ENCODE measurements around the gene CHCHD5. TPM values are rescaled to one million over a fixed set of nuclear protein-coding genes. Genes with fewer than 3 reads are reported as not detected.
A peak's percentile ranks its signal among the peaks of the same experiment; 100 is the strongest.

CHCHD5 gene
- total and polyA plus RNA-seq, 12 donors, result 15.0 to 36.2 (median 25.0) TPM

GRCh38 chr2:112582314-112582746, 2.1 kb upstream of the CHCHD5 start:
- DNase-seq (peak in 1 of 2 donors; percentile 24), ATAC-seq (peak in 3 of 8 donors; percentile 1 to 4 (median 2))
- no peak overlapping the region for H3K27ac ChIP-seq
- no peaks in the 10 kb centered on the region for H3K27me3 ChIP-seq
- WGBS, 2 donors, result 39 to 41% methylated on average over 10 of the region's 10 CpGs
- H3K4me3 ChIP-seq, result no peak overlapping the region
- peaks cover 4 to 36% (median 22%) of the 10 kb centered on the region in 9 donors for H3K4me1 ChIP-seq
- intact Hi-C loops (cut with DNase I), result loop anchor here in 9 of 10 donors (2.0 to 10.0 kb wide), 6 partner anchors 98 to 530 kb away; partner anchors contain the start of genes TTL (in 6 of the 9) and ZC3H8 (in 1 of the 9)
- peak; percentile 21 to 73 (median 69) for TF ChIP-seq CTCF (IDR thresholded peaks at IDR 0.05)
- peaks cover 0 to 14% (median 0%) of the 10 kb centered on the region in 9 donors for H3K36me3 ChIP-seq
- no peaks in the 10 kb centered on the region for H3K9me3 ChIP-seq

DNA sequence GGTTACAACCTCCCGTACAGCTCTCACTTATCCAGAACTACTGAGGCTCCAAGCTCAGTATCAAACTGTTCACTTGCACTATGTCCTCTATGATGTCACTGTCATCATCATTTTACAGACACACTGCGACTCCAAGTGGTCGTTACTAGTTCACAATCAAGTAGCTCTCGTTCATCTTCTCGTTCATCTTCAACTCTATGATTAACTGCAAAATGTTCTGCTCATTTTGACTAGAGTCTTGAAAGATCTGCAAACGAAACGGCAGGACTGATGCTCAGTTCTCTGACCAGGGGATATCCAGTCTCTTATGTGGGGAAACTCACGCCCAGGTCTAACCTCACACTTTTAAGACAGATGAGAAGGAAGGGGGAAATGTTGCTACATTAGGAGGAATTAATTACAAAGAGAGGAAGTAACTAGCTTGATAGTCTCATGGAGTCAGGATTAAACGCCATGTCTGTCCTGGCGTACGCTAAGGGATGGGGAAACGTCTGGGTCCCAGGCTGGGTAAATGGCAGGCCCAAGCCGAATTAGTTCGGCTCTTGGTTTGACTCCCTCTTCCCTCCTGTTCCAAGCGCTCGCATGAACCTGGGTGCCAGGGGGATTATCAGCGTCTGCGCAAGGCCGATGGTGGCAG, 794 bp upstream of the CHCHD5 start:
- 34 to 43% methylated on average over 19 of the region's 19 CpGs for WGBS, 2 donors
- no peak for TF ChIP-seq CTCF (IDR thresholded peaks at IDR 0.05)
- DNase-seq (no peak), ATAC-seq (peak in 6 of 8 donors; percentile 3 to 20 (median 10))
- peak overlapping the region; percentile 53 to 75 (median 63) for H3K4me3 ChIP-seq
- H3K27ac ChIP-seq, result peak overlapping the region; percentile 81 to 97 (median 93)
- H3K36me3 ChIP-seq, result peaks cover 0 to 25% (median 0%) of the 10 kb centered on the region in 9 donors
- no peaks in the 10 kb centered on the region for H3K27me3 ChIP-seq
- peaks cover 4 to 36% (median 28%) of the 10 kb centered on the region in 9 donors for H3K4me1 ChIP-seq
- H3K9me3 ChIP-seq, result no peaks in the 10 kb centered on the region
- intact Hi-C loops (cut with DNase I), result loop anchor here in 9 of 10 donors (2.0 to 10.0 kb wide), 6 partner anchors 99 to 531 kb away; partner anchors contain the start of genes TTL (in 6 of the 9) and ZC3H8 (in 1 of the 9)

GRCh38 chr2:112584891-112585250, 462 bp downstream of the CHCHD5 start:
- 61 to 63% methylated on average over 3 of the region's 3 CpGs for WGBS, 2 donors
- Histone ChIP-seq H3K4me3 (peak overlapping the region; percentile 53 to 75 (median 63)), H3K27me3 (no peaks in the 10 kb centered on the region), H3K4me1 (peaks cover 4 to 38% (median 30%) of the 10 kb centered on the region in 9 donors), H3K9me3 (no peaks in the 10 kb centered on the region), H3K36me3 (peaks cover 0 to 38% (median 0%) of the 10 kb centered on the region in 9 donors), H3K27ac (peak overlapping the region; percentile 81 to 97 (median 93))
- no peak for TF ChIP-seq CTCF (IDR thresholded peaks at IDR 0.05)
- ATAC-seq, result peak in 1 of 8 donors; percentile 4
- intact Hi-C loops (cut with DNase I), result loop anchor here in 8 of 10 donors (5.0 to 10.0 kb wide), 5 partner anchors 100 to 533 kb away; partner anchors contain the start of genes TTL (in 6 of the 8) and ZC3H8 (in 1 of the 8)
- peak in 1 of 2 donors; percentile 6 for DNase-seq

DNA sequence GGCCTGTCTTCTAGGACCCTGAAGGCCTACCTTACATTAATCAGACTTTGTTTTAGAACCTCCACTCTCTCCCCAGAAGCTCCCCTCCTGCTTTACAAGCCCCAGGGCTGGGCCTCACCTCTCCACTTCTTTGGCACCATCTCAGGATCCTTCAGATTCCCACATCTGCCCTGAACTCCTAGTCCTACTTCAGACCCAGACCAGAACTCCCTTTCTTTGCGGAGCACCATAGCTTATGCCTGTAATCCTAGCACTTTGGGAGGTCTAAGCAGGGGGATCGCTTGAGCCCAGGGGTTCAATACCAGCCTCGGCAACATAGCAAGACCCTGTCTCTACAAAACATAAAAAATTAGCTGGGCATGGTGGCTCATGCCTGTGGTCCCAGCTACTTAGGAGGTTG, 991 bp downstream of the CHCHD5 start:
- 98 to 100% methylated on average over 3 of the region's 3 CpGs for WGBS, 2 donors
- ATAC-seq, result no peak
- TF ChIP-seq CTCF (IDR thresholded peaks at IDR 0.05), result no peak
- H3K27ac ChIP-seq, result peak overlapping the region in 8 of 10 donors; percentile 92 to 97 (median 94)
- H3K27me3 ChIP-seq, result no peaks in the 10 kb centered on the region
- H3K36me3 ChIP-seq, result peaks cover 0 to 42% (median 0%) of the 10 kb centered on the region in 9 donors
- H3K9me3 ChIP-seq, result no peaks in the 10 kb centered on the region
- H3K4me3 ChIP-seq, result peak overlapping the region in 8 of 10 donors; percentile 53 to 74 (median 62)
- intact Hi-C loops (cut with DNase I), result loop anchor here in 2 of 10 donors (10.0 kb wide), 2 partner anchors 101 to 331 kb away; partner anchors contain the start of genes TTL (in 1 of the 2) and ZC3H8 (in 1 of the 2)
- no peak for DNase-seq
- H3K4me1 ChIP-seq, result peaks cover 4 to 38% (median 30%) of the 10 kb centered on the region in 9 donors

Measured in heart right ventricle (tissue), 16 donors.